Tracheal epithelial cell (primary cell): ENCODE data around the gene DEFB113. TPM values are rescaled to one million over a fixed set of nuclear protein-coding genes. Genes with fewer than 3 reads are reported as not detected.

Experiments used
- total RNA-seq: library from RNA; depleted of rRNA; stranded (reverse); fragments of >200 nt; gene quantifications from 2 replicates; pipeline ENCODE4 v1.2.1, GENCODE V29; 2014

DEFB113 gene
- total RNA-seq = not detected in 2 replicates

DNA sequence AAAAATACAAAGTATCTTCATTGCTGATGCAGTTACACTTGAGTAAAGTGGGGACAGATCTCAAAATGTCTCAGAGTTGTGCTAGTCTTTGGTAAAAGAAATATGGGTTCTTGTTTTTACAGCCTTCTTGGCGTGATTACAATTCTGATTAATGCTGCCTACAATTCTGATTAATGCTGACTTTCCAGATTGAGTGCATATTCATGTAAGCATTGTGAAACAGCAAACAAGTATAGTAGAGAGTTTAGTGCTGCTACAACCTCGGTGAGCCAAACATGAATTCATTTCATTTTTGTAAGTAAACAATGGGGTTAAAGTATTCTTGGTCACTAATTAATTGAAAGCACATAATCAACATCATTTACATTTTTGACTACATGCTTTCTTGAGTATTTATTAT lies at the start of gene DEFB113:
DEFB113 (minus strand) TSS at position 21 of the 400 bp plus-strand sequence; CDS start at position 21, 0 bp downstream.

DNA sequence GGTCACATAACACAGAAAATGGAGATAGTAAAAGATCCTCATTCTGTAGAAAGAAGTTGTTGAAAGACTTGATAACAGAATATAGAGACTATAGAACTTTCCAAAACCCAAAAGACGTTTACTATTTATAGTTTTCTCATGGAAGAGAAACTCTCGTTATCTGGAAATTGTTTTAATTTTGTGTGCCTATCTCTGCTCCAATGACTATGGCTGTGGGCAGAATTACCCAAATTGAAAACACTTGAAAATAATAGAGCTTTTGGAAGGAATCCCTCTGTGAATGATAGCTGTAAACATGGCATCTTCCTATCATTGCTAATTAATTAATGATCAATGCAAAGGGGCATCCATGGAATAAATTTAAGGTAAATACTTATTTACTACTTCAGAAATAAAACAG lies 5.4 kb downstream of the DEFB113 start, which contains the start of gene DEFB114:
DEFB114 (minus strand) TSS at position 101 of the 400 bp plus-strand sequence; CDS start at position 42, 59 bp downstream.

Other genes with a start within 250 kb of the DEFB113 start
- gene CRISP3, start 225.2 kb downstream of the DEFB113 start, total RNA-seq = not detected in 2 replicates
- gene PGK2, start 182.3 kb downstream of the DEFB113 start, total RNA-seq = not detected in 2 replicates
- gene CRISP1, start 103.1 kb downstream of the DEFB113 start, total RNA-seq = not detected in 2 replicates
- not detected in 2 replicates for gene DEFB114, start 5.5 kb downstream of the DEFB113 start, total RNA-seq
- not detected in 2 replicates for gene DEFB110, start 52.4 kb upstream of the DEFB113 start, total RNA-seq
- not detected in 2 replicates for gene DEFB112, start 80.3 kb upstream of the DEFB113 start, total RNA-seq